22Rv1 (cell line): Measurements from ENCODE around the gene PAAF1.

ENCODE experiments used
- H3K27ac ChIP-seq: fragments of 450-650 bp; 2 replicates; pipeline ENCODE4 v1.5.1; 2017
- CTCF ChIP-seq: fragments of 450-650 bp; IDR thresholded peaks from 2 replicates; pipeline ENCODE4 v1.5.1; 2017; ENCODE audit warnings: mild to moderate bottlenecking
- ZFX ChIP-seq: fragments of 450-650 bp; IDR thresholded peaks from 2 replicates; pipeline ENCODE4 v1.6.1; 2017; ENCODE audit warnings: antibody characterized with exemption, borderline replicate concordance

The PAAF1 gene

GRCh38 chr11:73876424-73877310 is at the start of gene PAAF1, which contains the start of gene COA4:
Gene PAAF1 (plus strand): TSS chr11:73876999. CDS start chr11:73877022, 23 bp downstream.
Gene COA4 (minus strand): TSS chr11:73876846. CDS start chr11:73873378, 3,468 bp downstream.
- TF ChIP-seq CTCF (no peak), ZFX (no peak)
- H3K27ac ChIP-seq = peak within 1 kb of the TSS; percentile 99

- no peak overlapping the region for H3K27ac ChIP-seq
- TF ChIP-seq ZFX (no peak), CTCF (no peak)
Measured at GRCh38 chr11:73830261-73830660, 46.5 kb upstream of the PAAF1 start.

- H3K27ac ChIP-seq = no peak overlapping the region
- TF ChIP-seq CTCF (no peak), ZFX (no peak)
Measured at GRCh38 chr11:73833067-73833466, 43.7 kb upstream of the PAAF1 start.

- TF ChIP-seq ZFX = no peak
- TF ChIP-seq CTCF = no peak
- no peak overlapping the region for H3K27ac ChIP-seq
Measured at GRCh38 chr11:73838443-73839122, 38.2 kb upstream of the PAAF1 start.

- no peak overlapping the region for H3K27ac ChIP-seq
- no peak for TF ChIP-seq ZFX
- TF ChIP-seq CTCF = no peak
Measured at GRCh38 chr11:73839123-73839457, 37.7 kb upstream of the PAAF1 start.

- no peak overlapping the region for H3K27ac ChIP-seq
- TF ChIP-seq CTCF = no peak
Measured at GRCh38 chr11:73851046-73851764, 25.6 kb upstream of the PAAF1 start.
